RWPE2 (cell line): ENCODE measurements around the gene RFTN1.

Experiments used
- ATAC-seq: fragments of 200-7000 bp; cut with Tn5 transposase; 3 replicates; pipeline ENCODE4 v1.9.1; 2021; ENCODE audit warnings: low read depth
- DNase-seq: peaks from one replicate; pipeline ENCODE4 v3.0.0-alpha.2; 2020; ENCODE audit warnings: low spot score
- H3K27ac ChIP-seq: fragments of 450-650 bp; 2 replicates; pipeline ENCODE4 v1.5.1; 2017; ENCODE audit warnings: mild to moderate bottlenecking; ENCODE audit not compliant: poor library complexity, severe bottlenecking
- H3K27me3 ChIP-seq: fragments of 250-450 bp; sonication (Bioruptor Pico); 2 replicates; pipeline ENCODE4 v1.5.1; 2021; ENCODE audit warnings: mild to moderate bottlenecking, moderate library complexity; ENCODE audit not compliant: insufficient read depth, poor library complexity, severe bottlenecking
- H3K36me3 ChIP-seq: fragments of 250-450 bp; sonication (Bioruptor Pico); 2 replicates; pipeline ENCODE4 v1.5.1; 2020; ENCODE audit warnings: low read depth, mild to moderate bottlenecking, moderate library complexity
- H3K4me1 ChIP-seq: fragments of 250-450 bp; sonication (Bioruptor Pico); 2 replicates; pipeline ENCODE4 v1.5.1; 2021; ENCODE audit warnings: mild to moderate bottlenecking, moderate library complexity; ENCODE audit not compliant: insufficient read depth, poor library complexity, severe bottlenecking
- H3K4me3 ChIP-seq: fragments of 250-450 bp; sonication (Bioruptor Pico); 2 replicates; pipeline ENCODE4 v1.5.1; 2021; ENCODE audit warnings: mild to moderate bottlenecking, moderate library complexity; ENCODE audit not compliant: severe bottlenecking
- H3K9me3 ChIP-seq: fragments of 250-450 bp; sonication (Bioruptor Pico); 2 replicates; pipeline ENCODE4 v1.5.1; 2021; ENCODE audit warnings: mild to moderate bottlenecking, moderate library complexity; ENCODE audit not compliant: severe bottlenecking
- CTCF ChIP-seq: fragments of 450-650 bp; IDR thresholded peaks from one replicate; pipeline ENCODE4 v1.5.1; 2017; ENCODE audit warnings: mild to moderate bottlenecking, moderate library complexity; ENCODE audit not compliant: poor library complexity, severe bottlenecking

Gene RFTN1

GRCh38 chr3:16331319-16331883 is 182.1 kb downstream of the RFTN1 start:
- Histone ChIP-seq H3K4me3 (no peak overlapping the region), H3K4me1 (no peaks in the 10 kb centered on the region), H3K36me3 (no peaks in the 10 kb centered on the region), H3K27me3 (no peaks in the 10 kb centered on the region), H3K9me3 (no peaks in the 10 kb centered on the region), H3K27ac (no peak overlapping the region)
- TF ChIP-seq CTCF, result no peak
- ATAC-seq (no peak), DNase-seq (no peak)

- Histone ChIP-seq H3K36me3 (no peaks in the 10 kb centered on the region), H3K9me3 (no peaks in the 10 kb centered on the region), H3K27ac (no peak overlapping the region), H3K4me1 (no peaks in the 10 kb centered on the region), H3K4me3 (no peak overlapping the region), H3K27me3 (no peaks in the 10 kb centered on the region)
- no peak for TF ChIP-seq CTCF
- no peak for DNase-seq
- no peak for ATAC-seq
Observed at GRCh38 chr3:16330351-16330750, 183.1 kb downstream of the RFTN1 start.

DNA sequence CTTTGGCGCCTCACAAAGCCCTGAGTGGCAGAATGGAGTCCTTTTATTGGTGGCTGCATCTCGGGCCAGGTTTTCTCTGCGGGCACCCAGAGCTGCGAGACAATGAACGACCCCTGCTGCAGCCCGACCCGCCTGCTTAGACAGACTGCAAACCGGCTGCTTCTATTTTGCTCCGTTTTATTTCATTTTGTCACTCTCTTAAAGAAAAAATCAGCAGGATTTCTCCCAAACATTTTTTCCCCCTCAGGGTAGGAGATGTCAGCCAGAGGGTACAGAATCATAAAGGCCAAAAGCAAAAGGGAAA is 183.7 kb downstream of the RFTN1 start:
- ATAC-seq, result no peak
- TF ChIP-seq CTCF, result no peak
- H3K36me3 ChIP-seq, result no peaks in the 10 kb centered on the region
- H3K4me3 ChIP-seq, result no peak overlapping the region
- H3K4me1 ChIP-seq, result no peaks in the 10 kb centered on the region
- H3K27me3 ChIP-seq, result no peaks in the 10 kb centered on the region
- no peak overlapping the region for H3K27ac ChIP-seq
- no peaks in the 10 kb centered on the region for H3K9me3 ChIP-seq
- no peak for DNase-seq

GRCh38 chr3:16329036-16329825 is 184.3 kb downstream of the RFTN1 start:
- H3K36me3 ChIP-seq, result no peaks in the 10 kb centered on the region
- DNase-seq, result no peak
- no peak for TF ChIP-seq CTCF

GRCh38 chr3:16328124-16328523 is 185.4 kb downstream of the RFTN1 start:
- no peaks in the 10 kb centered on the region for H3K9me3 ChIP-seq
- DNase-seq (no peak), ATAC-seq (no peak)
- no peak overlapping the region for H3K27ac ChIP-seq
- TF ChIP-seq CTCF, result no peak
- no peaks in the 10 kb centered on the region for H3K4me1 ChIP-seq
- H3K27me3 ChIP-seq, result no peaks in the 10 kb centered on the region
- no peak overlapping the region for H3K4me3 ChIP-seq
- no peaks in the 10 kb centered on the region for H3K36me3 ChIP-seq

More at GRCh38 chr3:16329036-16329825, 184.3 kb downstream of the RFTN1 start:
- Histone ChIP-seq H3K4me3 (no peak overlapping the region), H3K4me1 (no peaks in the 10 kb centered on the region), H3K27me3 (no peaks in the 10 kb centered on the region), H3K9me3 (no peaks in the 10 kb centered on the region), H3K27ac (no peak overlapping the region)
- no peak for ATAC-seq
